K562 (cell line): ENCODE data around the gene WDR46. TPM values are rescaled to one million over a fixed set of nuclear protein-coding genes. Genes with fewer than 3 reads are reported as not detected.

Experiments
- BCOR ChIP-seq: fragments of 450-650 bp; IDR thresholded peaks from 2 replicates; pipeline ENCODE4 v1.6.1; 2016
- CEBPZ ChIP-seq: fragments of 150-350 bp; IDR thresholded peaks from 2 replicates; pipeline ENCODE4 v1.6.1; 2014; ENCODE audit warnings: low read depth, mild to moderate bottlenecking, low read length, borderline replicate concordance
- EZH2 ChIP-seq: IDR thresholded peaks from 2 replicates; pipeline ENCODE4 v1.6.1; 2012; ENCODE audit warnings: low read depth, mild to moderate bottlenecking, inconsistent platforms, low read length, borderline replicate concordance
- IRF2 ChIP-seq: sonication (generic); formaldehyde crosslinking; IDR thresholded peaks from 2 replicates; pipeline ENCODE4 v1.8.1; 2022; ENCODE audit warnings: mild to moderate bottlenecking, missing genetic modification reagents
- MLLT1 ChIP-seq, 2 experiments: fragments of 450-650 bp; IDR thresholded peaks; 2 replicates each; pipeline ENCODE4 v1.6.1; 2016
- PHTF2 ChIP-seq: fragments of 250-450 bp; sonication (Bioruptor Pico); IDR thresholded peaks from 2 replicates; pipeline ENCODE4 v1.5.0; 2021; ENCODE audit warnings: mild to moderate bottlenecking
- POLR2A ChIP-seq: fragments of 450-650 bp; conservative IDR thresholded peaks from 2 replicates; pipeline ENCODE4 v1.6.1; 2016
- THAP12 ChIP-seq: fragments of 250-450 bp; sonication (Bioruptor Pico); IDR thresholded peaks from 2 replicates; pipeline ENCODE4 v1.9.0; 2021; ENCODE audit warnings: mild to moderate bottlenecking, inconsistent platforms
- polyA plus RNA-seq, 8 experiments: library from polyadenylated mRNA; depleted of rRNA in 4 of 8; stranded (reverse) in 5 of 8; unstranded in 3 of 8; fragments of >200 nt; fragmentation: Nextera tagmentation in 2 of 8; fragmentation: Illumina TruSeq in 1 of 8; extraction: Ambion mirVana in 2 of 8; extraction: Trizol in 1 of 8; gene quantifications; 2 replicates each; pipeline versions ENCODE4 v1.2.1 to v1.2.3, GENCODE V29; 2011 to 2014; ENCODE audit warnings: inconsistent platforms in 1 of 8, missing spikeins in 1 of 8
- total RNA-seq, 7 experiments: library from RNA; depleted of rRNA in 6 of 7; stranded (reverse); fragments of >200 nt in 6 of 7; fragmentation: Illumina TruSeq in 2 of 7; extraction: Trizol in 2 of 7; gene quantifications; 2 replicates each; pipeline versions ENCODE4 v1.2.1 to v1.2.3, GENCODE V29; 2011 to 2021; ENCODE audit warnings: low replicate concordance in 1 of 7
- TF ChIP-seq, protein P1 (sequence below), 2 experiments: fragments of 450-650 bp in 1 of 2; sonication (generic) in 1 of 2; formaldehyde crosslinking in 1 of 2; IDR thresholded peaks; 2 replicates each; pipeline versions ENCODE4 v1.7.1 to v1.9.0; 2016 to 2022; ENCODE audit warnings: inconsistent platforms in 1 of 2, mild to moderate bottlenecking in 1 of 2, missing genetic modification reagents in 1 of 2

WDR46 gene
- total and polyA plus RNA-seq, 9 of the 15 experiments (the other 6 are each of a cell fraction or from before 2014, with no cell fraction given): 8.9 to 146 (median 93.1) TPM

- TF ChIP-seq BCOR (0 out of 2 replicates have a peak, but pooled peaks have one; percentile 25), EZH2 (no peak), MLLT1 (IDR thresholded peaks at IDR 0.05) (no peak), THAP12 (no peak), POLR2A (no peak), PHTF2 (no peak), CEBPZ (no peak), IRF2 (CRISPR knock-in tag) (no peak)
- TF ChIP-seq, protein P1, sequence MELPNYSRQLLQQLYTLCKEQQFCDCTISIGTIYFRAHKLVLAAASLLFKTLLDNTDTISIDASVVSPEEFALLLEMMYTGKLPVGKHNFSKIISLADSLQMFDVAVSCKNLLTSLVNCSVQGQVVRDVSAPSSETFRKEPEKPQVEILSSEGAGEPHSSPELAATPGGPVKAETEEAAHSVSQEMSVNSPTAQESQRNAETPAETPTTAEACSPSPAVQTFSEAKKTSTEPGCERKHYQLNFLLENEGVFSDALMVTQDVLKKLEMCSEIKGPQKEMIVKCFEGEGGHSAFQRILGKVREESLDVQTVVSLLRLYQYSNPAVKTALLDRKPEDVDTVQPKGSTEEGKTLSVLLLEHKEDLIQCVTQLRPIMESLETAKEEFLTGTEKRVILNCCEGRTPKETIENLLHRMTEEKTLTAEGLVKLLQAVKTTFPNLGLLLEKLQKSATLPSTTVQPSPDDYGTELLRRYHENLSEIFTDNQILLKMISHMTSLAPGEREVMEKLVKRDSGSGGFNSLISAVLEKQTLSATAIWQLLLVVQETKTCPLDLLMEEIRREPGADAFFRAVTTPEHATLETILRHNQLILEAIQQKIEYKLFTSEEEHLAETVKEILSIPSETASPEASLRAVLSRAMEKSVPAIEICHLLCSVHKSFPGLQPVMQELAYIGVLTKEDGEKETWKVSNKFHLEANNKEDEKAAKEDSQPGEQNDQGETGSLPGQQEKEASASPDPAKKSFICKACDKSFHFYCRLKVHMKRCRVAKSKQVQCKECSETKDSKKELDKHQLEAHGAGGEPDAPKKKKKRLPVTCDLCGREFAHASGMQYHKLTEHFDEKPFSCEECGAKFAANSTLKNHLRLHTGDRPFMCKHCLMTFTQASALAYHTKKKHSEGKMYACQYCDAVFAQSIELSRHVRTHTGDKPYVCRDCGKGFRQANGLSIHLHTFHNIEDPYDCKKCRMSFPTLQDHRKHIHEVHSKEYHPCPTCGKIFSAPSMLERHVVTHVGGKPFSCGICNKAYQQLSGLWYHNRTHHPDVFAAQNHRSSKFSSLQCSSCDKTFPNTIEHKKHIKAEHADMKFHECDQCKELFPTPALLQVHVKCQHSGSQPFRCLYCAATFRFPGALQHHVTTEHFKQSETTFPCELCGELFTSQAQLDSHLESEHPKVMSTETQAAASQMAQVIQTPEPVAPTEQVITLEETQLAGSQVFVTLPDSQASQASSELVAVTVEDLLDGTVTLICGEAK (IDR thresholded peaks at IDR 0.05): no peak
- TF ChIP-seq, protein P1 (CRISPR knock-in tag; IDR thresholded peaks at IDR 0.05): no peak
Measured at GRCh38 chr6:33312361-33313104, 23.5 kb upstream of the WDR46 start (continued).
